ENCODE data around the gene MYCN.
"Not testable (repeated sequence)": the region's sequence is repeated elsewhere in the genome, so short reads cannot be mapped to it uniquely, and the experiment has no call there.

Gene MYCN

GRCh38 chr2:15909736-15910135 lies 30.6 kb upstream of the MYCN start:
- WGBS, result 96% methylated on average over 3 of the region's 4 CpGs

GRCh38 chr2:15911270-15911669 lies 29.1 kb upstream of the MYCN start:
- not testable (repeated sequence) for H3K9ac ChIP-seq (ENCODE audit: low read depth, low read length); H3K4me3 ChIP-seq (ENCODE audit: low read length); H3K4me1 ChIP-seq (ENCODE audit: insufficient read depth, low read length); H3K9me3 ChIP-seq (ENCODE audit: insufficient read depth, low read depth, low read length); H3K27ac ChIP-seq (ENCODE audit: low read depth, low read length); H3K36me3 ChIP-seq (ENCODE audit: insufficient read depth, low read length); H3K27me3 ChIP-seq (ENCODE audit: insufficient read depth, low read length)
- 96% methylated on average over 2 of the region's 3 CpGs for WGBS

More at GRCh38 chr2:15909736-15910135, 30.6 kb upstream of the MYCN start:
- Histone ChIP-seq H3K9me3 (ENCODE audit: insufficient read depth, low read depth, low read length) (no peaks in the 10 kb centered on the region), H3K27ac (ENCODE audit: low read depth, low read length) (no peak overlapping the region), H3K9ac (ENCODE audit: low read depth, low read length) (no peak overlapping the region), H3K4me1 (ENCODE audit: insufficient read depth, low read length) (no peaks in the 10 kb centered on the region), H3K4me3 (ENCODE audit: low read length) (no peak overlapping the region), H3K36me3 (ENCODE audit: insufficient read depth, low read length) (no peaks in the 10 kb centered on the region), H3K27me3 (ENCODE audit: insufficient read depth, low read length) (no peaks in the 10 kb centered on the region)

GRCh38 chr2:15911686-15912085 lies 28.7 kb upstream of the MYCN start:
- Histone ChIP-seq H3K27me3 (ENCODE audit: insufficient read depth, low read length) (no peaks in the 10 kb centered on the region), H3K27ac (ENCODE audit: low read depth, low read length) (no peak overlapping the region)

GRCh38 chr2:15912203-15912602 lies 28.1 kb upstream of the MYCN start:
- Histone ChIP-seq H3K4me1 (ENCODE audit: insufficient read depth, low read length) (no peaks in the 10 kb centered on the region), H3K27ac (ENCODE audit: low read depth, low read length) (no peak overlapping the region), H3K9me3 (ENCODE audit: insufficient read depth, low read depth, low read length) (no peaks in the 10 kb centered on the region), H3K36me3 (ENCODE audit: insufficient read depth, low read length) (no peaks in the 10 kb centered on the region), H3K9ac (ENCODE audit: low read depth, low read length) (no peak overlapping the region), H3K4me3 (ENCODE audit: low read length) (no peak overlapping the region), H3K27me3 (ENCODE audit: insufficient read depth, low read length) (no peaks in the 10 kb centered on the region)
- WGBS, result 81% methylated on average over 10 of the region's 10 CpGs

More at GRCh38 chr2:15911686-15912085, 28.7 kb upstream of the MYCN start:
- Histone ChIP-seq H3K4me1 (ENCODE audit: insufficient read depth, low read length) (no peaks in the 10 kb centered on the region), H3K9me3 (ENCODE audit: insufficient read depth, low read depth, low read length) (no peaks in the 10 kb centered on the region), H3K36me3 (ENCODE audit: insufficient read depth, low read length) (no peaks in the 10 kb centered on the region), H3K9ac (ENCODE audit: low read depth, low read length) (no peak overlapping the region), H3K4me3 (ENCODE audit: low read length) (no peak overlapping the region)
- WGBS, result 96% methylated on average over 2 of the region's 3 CpGs

- Histone ChIP-seq H3K36me3 (ENCODE audit: insufficient read depth, low read length) (no peaks in the 10 kb centered on the region), H3K27ac (ENCODE audit: low read depth, low read length) (no peak overlapping the region), H3K9ac (ENCODE audit: low read depth, low read length) (no peak overlapping the region), H3K27me3 (ENCODE audit: insufficient read depth, low read length) (no peaks in the 10 kb centered on the region), H3K9me3 (ENCODE audit: insufficient read depth, low read depth, low read length) (no peaks in the 10 kb centered on the region), H3K4me3 (ENCODE audit: low read length) (no peak overlapping the region), H3K4me1 (ENCODE audit: insufficient read depth, low read length) (no peaks in the 10 kb centered on the region)
- WGBS, result 93% methylated on average over 9 of the region's 9 CpGs
These were observed 27.2 kb upstream of the MYCN start for GRCh38 chr2:15913146-15913545.

- Histone ChIP-seq H3K27ac (ENCODE audit: low read depth, low read length) (no peak overlapping the region), H3K27me3 (ENCODE audit: insufficient read depth, low read length) (no peaks in the 10 kb centered on the region), H3K4me1 (ENCODE audit: insufficient read depth, low read length) (no peaks in the 10 kb centered on the region), H3K9me3 (ENCODE audit: insufficient read depth, low read depth, low read length) (no peaks in the 10 kb centered on the region), H3K9ac (ENCODE audit: low read depth, low read length) (no peak overlapping the region), H3K4me3 (ENCODE audit: low read length) (no peak overlapping the region), H3K36me3 (ENCODE audit: insufficient read depth, low read length) (no peaks in the 10 kb centered on the region)
- 86% methylated on average over 10 of the region's 10 CpGs for WGBS
These were observed 25.6 kb upstream of the MYCN start for GRCh38 chr2:15914596-15915385.

GRCh38 chr2:15915546-15915945 lies 24.8 kb upstream of the MYCN start:
- H3K4me3 ChIP-seq (ENCODE audit: low read length); H3K27ac ChIP-seq (ENCODE audit: low read depth, low read length); H3K36me3 ChIP-seq (ENCODE audit: insufficient read depth, low read length); H3K9ac ChIP-seq (ENCODE audit: low read depth, low read length); H3K4me1 ChIP-seq (ENCODE audit: insufficient read depth, low read length); H3K27me3 ChIP-seq (ENCODE audit: insufficient read depth, low read length); H3K9me3 ChIP-seq (ENCODE audit: insufficient read depth, low read depth, low read length): not testable (repeated sequence)
- 88% methylated on average over 4 of the region's 4 CpGs for WGBS

GRCh38 chr2:15916336-15916735 lies 24.0 kb upstream of the MYCN start:
- Histone ChIP-seq H3K4me1 (ENCODE audit: insufficient read depth, low read length) (no peaks in the 10 kb centered on the region), H3K36me3 (ENCODE audit: insufficient read depth, low read length) (no peaks in the 10 kb centered on the region), H3K27me3 (ENCODE audit: insufficient read depth, low read length) (no peaks in the 10 kb centered on the region), H3K4me3 (ENCODE audit: low read length) (no peak overlapping the region), H3K27ac (ENCODE audit: low read depth, low read length) (no peak overlapping the region), H3K9ac (ENCODE audit: low read depth, low read length) (no peak overlapping the region), H3K9me3 (ENCODE audit: insufficient read depth, low read depth, low read length) (no peaks in the 10 kb centered on the region)
- WGBS, result 94% methylated on average over 4 of the region's 4 CpGs

- WGBS, result 86% methylated on average over 9 of the region's 9 CpGs
- no peak overlapping the region for H3K4me3 ChIP-seq (ENCODE audit: low read length)
These were observed 21.5 kb upstream of the MYCN start for GRCh38 chr2:15918761-15919356.

GRCh38 chr2:15919716-15920434 lies 20.5 kb upstream of the MYCN start:
- Histone ChIP-seq H3K27ac (ENCODE audit: low read depth, low read length) (no peak overlapping the region), H3K4me3 (ENCODE audit: low read length) (no peak overlapping the region), H3K9ac (ENCODE audit: low read depth, low read length) (no peak overlapping the region), H3K9me3 (ENCODE audit: insufficient read depth, low read depth, low read length) (no peaks in the 10 kb centered on the region), H3K4me1 (ENCODE audit: insufficient read depth, low read length) (no peaks in the 10 kb centered on the region), H3K36me3 (ENCODE audit: insufficient read depth, low read length) (no peaks in the 10 kb centered on the region), H3K27me3 (ENCODE audit: insufficient read depth, low read length) (no peaks in the 10 kb centered on the region)
- 85% methylated on average over 7 of the region's 7 CpGs for WGBS

More at GRCh38 chr2:15918761-15919356, 21.5 kb upstream of the MYCN start:
- no peak overlapping the region for H3K27ac ChIP-seq (ENCODE audit: low read depth, low read length)
- H3K27me3 ChIP-seq (ENCODE audit: insufficient read depth, low read length), result no peaks in the 10 kb centered on the region
- no peaks in the 10 kb centered on the region for H3K9me3 ChIP-seq (ENCODE audit: insufficient read depth, low read depth, low read length)
- no peaks in the 10 kb centered on the region for H3K36me3 ChIP-seq (ENCODE audit: insufficient read depth, low read length)
- no peaks in the 10 kb centered on the region for H3K4me1 ChIP-seq (ENCODE audit: insufficient read depth, low read length)
- H3K9ac ChIP-seq (ENCODE audit: low read depth, low read length), result no peak overlapping the region

GRCh38 chr2:15920696-15921095 lies 19.7 kb upstream of the MYCN start:
- H3K4me3 ChIP-seq (ENCODE audit: low read length), result no peak overlapping the region
- no peak overlapping the region for H3K27ac ChIP-seq (ENCODE audit: low read depth, low read length)
- 81% methylated on average over 10 of the region's 10 CpGs for WGBS

More at GRCh38 chr2:15920696-15921095, 19.7 kb upstream of the MYCN start:
- no peaks in the 10 kb centered on the region for H3K9me3 ChIP-seq (ENCODE audit: insufficient read depth, low read depth, low read length)
- H3K4me1 ChIP-seq (ENCODE audit: insufficient read depth, low read length), result no peaks in the 10 kb centered on the region
- H3K27me3 ChIP-seq (ENCODE audit: insufficient read depth, low read length), result no peaks in the 10 kb centered on the region
- no peaks in the 10 kb centered on the region for H3K36me3 ChIP-seq (ENCODE audit: insufficient read depth, low read length)
- no peak overlapping the region for H3K9ac ChIP-seq (ENCODE audit: low read depth, low read length)
